GM12891 (cell line): ENCODE results near the gene IGLL5.

Experiments used
- PAX5 ChIP-seq: IDR thresholded peaks from 2 replicates; pipeline ENCODE4 v1.6.1; 2011; ENCODE audit warnings: low read length, moderate library complexity, mild to moderate bottlenecking; ENCODE audit not compliant: insufficient read depth, severe bottlenecking
- POLR2A ChIP-seq: IDR thresholded peaks from 2 replicates; pipeline ENCODE4 v1.6.1; 2011; ENCODE audit warnings: low read depth, low read length, control low read depth
- POU2F2 ChIP-seq: IDR thresholded peaks from 2 replicates; pipeline ENCODE4 v1.6.1; 2011; ENCODE audit warnings: low read depth, mild to moderate bottlenecking, control low read depth, low read length, moderate library complexity
- TAF1 ChIP-seq: IDR thresholded peaks from 2 replicates; pipeline ENCODE4 v1.6.1; 2011; ENCODE audit warnings: low read depth, low read length, control low read depth

DNA sequence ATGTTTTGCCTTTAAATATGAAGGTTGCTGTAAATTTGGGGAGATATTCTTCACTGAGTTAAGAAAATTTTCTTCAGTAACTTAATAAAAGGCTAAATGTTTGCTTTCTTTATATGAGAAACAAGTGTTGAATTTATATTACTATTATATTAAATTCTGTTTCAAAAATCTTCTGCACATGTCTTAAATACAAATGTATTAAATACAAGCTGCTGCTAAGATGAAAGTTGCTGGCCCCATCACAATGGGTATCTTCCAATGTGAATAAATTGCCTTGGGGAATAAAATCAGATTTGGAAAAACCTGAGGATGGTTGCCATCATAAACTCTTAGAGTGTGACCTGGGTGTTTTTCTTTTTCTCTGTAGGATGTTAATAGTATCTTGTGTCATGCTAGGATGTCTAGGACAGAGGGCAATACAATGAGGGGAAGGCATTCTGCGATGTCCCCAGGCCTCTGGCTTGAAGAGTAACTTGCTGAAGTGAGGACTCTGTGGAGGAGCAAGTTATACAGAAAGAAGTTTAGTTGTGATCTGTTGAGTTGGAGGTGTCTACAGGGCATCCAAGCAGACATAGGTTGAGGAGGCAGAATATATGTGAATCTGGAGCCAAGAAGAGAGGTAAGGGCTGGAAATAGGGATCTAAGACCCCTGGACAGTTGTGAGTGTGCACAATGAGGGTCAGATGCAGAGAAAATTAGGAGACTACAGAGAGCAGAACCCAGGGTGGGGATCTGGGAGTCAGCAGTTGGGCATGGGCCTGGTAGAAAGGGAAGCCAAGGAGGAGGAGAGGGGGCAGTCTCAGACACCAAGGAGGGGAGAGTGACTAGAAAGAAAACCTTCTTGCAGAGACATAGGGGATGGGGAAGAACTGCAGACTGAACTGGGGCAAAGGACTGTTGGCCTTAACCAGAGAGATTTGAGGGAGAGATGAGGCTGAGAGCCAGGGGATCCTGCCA lies 4.8 kb downstream of the IGLL5 start:
- no peak for TF ChIP-seq TAF1
- TF ChIP-seq POLR2A = no peak
- TF ChIP-seq POU2F2 = no peak
- TF ChIP-seq PAX5 = no peak
